Prostate gland (tissue), 2 donors: ENCODE measurements around the gene CALHM4.

Experiments used
- CTCF ChIP-seq, 4 experiments: fragments of 200-600 bp in 2 of 4; fragments of 450-650 bp in 2 of 4; sonication (generic) in 2 of 4; IDR thresholded peaks; 1 replicate in 3 of 4; 2 replicates in 1 of 4; pipeline ENCODE4 v1.5.1; 2016 to 2019; ENCODE audit warnings: antibody characterized with exemption in 4 of 4, mild to moderate bottlenecking in 2 of 4, moderate library complexity in 2 of 4
- POLR2A ChIP-seq: fragments of 450-650 bp; IDR thresholded peaks from one replicate; pipeline ENCODE4 v1.6.1; 2016; ENCODE audit warnings: antibody characterized with exemption, mild to moderate bottlenecking
- POLR2AphosphoS5 ChIP-seq: sonication (generic); formaldehyde crosslinking; IDR thresholded peaks from one replicate; pipeline ENCODE4 v1.6.1; 2017; ENCODE audit warnings: antibody characterized with exemption

- TF ChIP-seq CTCF (IDR thresholded peaks at IDR 0.05), result no peak
- no peak for TF ChIP-seq POLR2AphosphoS5
- TF ChIP-seq POLR2A, result no peak
These were observed 25.4 kb upstream of the CALHM4 start for GRCh38 chr6:116528133-116528532.
